HepG2 (cell line): ENCODE data around the gene SYCP2. TPM values are rescaled to one million over a fixed set of nuclear protein-coding genes. Genes with fewer than 3 reads are reported as not detected.

Source experiments
- ATAC-seq: fragments of 200-7000 bp; cut with Tn5 transposase; 3 replicates; pipeline ENCODE4 v1.9.1; 2020; ENCODE audit warnings: mild to moderate bottlenecking, moderate library complexity
- BruUV-seq: library from RNA; stranded (reverse); fragments of 400-500 nt; replicated peaks from 2 replicates; lab custom pipeline; 2021; lab: Mats Ljungman, UMichigan
- CTCF ChIA-PET: fragments of 300-600 bp; formaldehyde crosslinking; extraction: SDS; loops from one replicate; lab custom pipeline; 2021; ENCODE audit warnings: low total read pairs, inconsistent platforms, low intra/inter-chr PET ratio; lab: Yijun Ruan, JAX
- POLR2A ChIA-PET: fragments of 350-600 bp; sonication (Branson Sonifier 250); formaldehyde crosslinking; loops from one replicate; lab custom pipeline; 2020; ENCODE audit warnings: antibody characterized with exemption, inconsistent platforms; lab: Yijun Ruan, JAX
- DNase-seq: peaks from one replicate; pipeline ENCODE4 v3.0.0-alpha.2; 2015; ENCODE audit warnings: low spot score
- FAIRE-seq: peaks from 3 replicates; lab custom pipeline; 2011; peaks lifted over from hg19 to GRCh38; lab: Jason Lieb, UNC
- H2AFZ ChIP-seq: one replicate; pipeline ENCODE4 v1.6.1; 2011; ENCODE audit warnings: low read length, inconsistent platforms
- H3K27ac ChIP-seq: fragments of 300-600 bp; 3 replicates; pipeline ENCODE4 v1.8.0; 2011; ENCODE audit warnings: mixed run types, mild to moderate bottlenecking, mixed read lengths, low read length, inconsistent platforms; ENCODE audit not compliant: insufficient read depth; ENCODE audit errors: extremely low read length
- H3K27me3 ChIP-seq, 2 experiments: fragments of 200-600 bp in 1 of 2; 2 replicates in 1 of 2; 3 replicates in 1 of 2; pipeline versions ENCODE4 v1.6.0 to v1.8.0; 2011; ENCODE audit warnings: low read length in 2 of 2, mild to moderate bottlenecking in 2 of 2, moderate library complexity in 2 of 2, inconsistent platforms in 1 of 2; ENCODE audit not compliant: insufficient read depth in 2 of 2, control insufficient read depth in 1 of 2
- H3K36me3 ChIP-seq, 2 experiments: fragments of 200-600 bp in 1 of 2; replicated peaks in 1 of 2; 2 replicates in 1 of 2; 3 replicates in 1 of 2; pipeline versions ENCODE4 v1.5.1 to v1.8.0; 2011; ENCODE audit warnings: low read length in 2 of 2, inconsistent platforms in 1 of 2; ENCODE audit not compliant: insufficient read depth in 2 of 2, control insufficient read depth in 1 of 2
- H3K4me1 ChIP-seq: 2 replicates; pipeline ENCODE4 v1.5.1; 2012; ENCODE audit warnings: low read length, inconsistent platforms; ENCODE audit not compliant: insufficient read depth
- H3K4me2 ChIP-seq: 2 replicates; pipeline ENCODE4 v1.6.0; 2011; ENCODE audit warnings: low read depth, low read length, inconsistent platforms
- H3K4me3 ChIP-seq, 3 experiments: fragments of 200-600 bp in 1 of 3; sonication (generic), shearing (Covaris generic) in 1 of 3; replicated peaks in 1 of 3; 2 replicates each; pipeline ENCODE4 v1.5.1; 2011 to 2016; ENCODE audit warnings: low read length in 3 of 3, inconsistent platforms in 2 of 3, low read depth in 2 of 3, mild to moderate bottlenecking in 2 of 3, control low read depth in 1 of 3, mixed read lengths in 1 of 3; ENCODE audit not compliant: insufficient read depth in 1 of 3
- H3K79me2 ChIP-seq: one replicate; pipeline ENCODE4 v1.6.1; 2011; ENCODE audit warnings: low read length, inconsistent platforms; ENCODE audit not compliant: insufficient read depth
- H3K9ac ChIP-seq: 2 replicates; pipeline ENCODE4 v1.6.0; 2011; ENCODE audit warnings: mild to moderate bottlenecking, low read depth, low read length, inconsistent platforms; ENCODE audit not compliant: insufficient read depth
- H3K9me3 ChIP-seq: 2 replicates; pipeline ENCODE4 v1.5.1; 2012; ENCODE audit warnings: mild to moderate bottlenecking, low read length
- H4K20me1 ChIP-seq: 2 replicates; pipeline ENCODE4 v1.6.0; 2011; ENCODE audit warnings: inconsistent platforms, mild to moderate bottlenecking, low read length, moderate library complexity; ENCODE audit not compliant: insufficient read depth
- GLI4 ChIP-seq: sonication (generic); formaldehyde crosslinking; IDR thresholded peaks from 2 replicates; pipeline ENCODE4 v1.5.1; 2020; ENCODE audit warnings: missing genetic modification reagents, mild to moderate bottlenecking, moderate library complexity, borderline replicate concordance
- GMEB2 ChIP-seq: IDR thresholded peaks from 2 replicates; pipeline ENCODE4 v1.6.1; 2016; ENCODE audit warnings: missing biosample characterization, missing genetic modification reagents, low read depth
- HNRNPK ChIP-seq: fragments of 200-400 bp; formaldehyde crosslinking; IDR thresholded peaks from 2 replicates; pipeline ENCODE4 v1.6.1; 2018; ENCODE audit warnings: low read length, low read depth, moderate library complexity, mild to moderate bottlenecking; ENCODE audit not compliant: poor library complexity, severe bottlenecking
- MED1 ChIP-seq: sonication (generic); formaldehyde crosslinking; IDR thresholded peaks from 2 replicates; pipeline ENCODE4 v1.4.0; 2020; ENCODE audit warnings: missing genetic modification reagents
- MLX ChIP-seq: IDR thresholded peaks from 2 replicates; pipeline ENCODE4 v1.6.1; 2016
- NFKB2 ChIP-seq: sonication (generic); formaldehyde crosslinking; IDR thresholded peaks from 2 replicates; pipeline ENCODE4 v1.4.0; 2020; ENCODE audit warnings: missing genetic modification reagents, borderline replicate concordance
- RBAK ChIP-seq: sonication (generic); formaldehyde crosslinking; IDR thresholded peaks from 2 replicates; pipeline ENCODE4 v1.5.1; 2020; ENCODE audit warnings: mild to moderate bottlenecking, missing genetic modification reagents
- RXRA ChIP-seq: sonication (generic); formaldehyde crosslinking; IDR thresholded peaks from 2 replicates; pipeline ENCODE4 v1.5.1; 2020; ENCODE audit warnings: missing genetic modification reagents
- TAF1 ChIP-seq: sonication (generic); formaldehyde crosslinking; IDR thresholded peaks from 2 replicates; pipeline ENCODE4 v1.4.0; 2020; ENCODE audit warnings: missing genetic modification reagents
- TCF7L2 ChIP-seq: IDR thresholded peaks from 2 replicates; pipeline ENCODE4 v1.6.1; 2011; ENCODE audit warnings: mild to moderate bottlenecking, low read depth, low read length, moderate library complexity
- TFDP1 ChIP-seq: IDR thresholded peaks from 2 replicates; pipeline ENCODE4 v1.6.1; 2016; ENCODE audit warnings: missing compliant biosample characterization, missing genetic modification reagents, borderline replicate concordance
- ZC3H4 ChIP-seq: sonication (generic); formaldehyde crosslinking; IDR thresholded peaks from 2 replicates; pipeline ENCODE4 v1.4.0; 2020; ENCODE audit warnings: missing genetic modification reagents, borderline replicate concordance
- ZNF232 ChIP-seq: sonication (generic); formaldehyde crosslinking; IDR thresholded peaks from 2 replicates; pipeline ENCODE4 v1.4.0; 2020; ENCODE audit warnings: missing genetic modification reagents, borderline replicate concordance
- ZNF296 ChIP-seq: sonication (generic); formaldehyde crosslinking; conservative IDR thresholded peaks from 2 replicates; pipeline ENCODE4 v1.5.0; 2020; ENCODE audit warnings: mild to moderate bottlenecking, missing genetic modification reagents
- ZNF564 ChIP-seq: sonication (generic); formaldehyde crosslinking; IDR thresholded peaks from 2 replicates; pipeline ENCODE4 v1.8.1; 2023; ENCODE audit warnings: mild to moderate bottlenecking, missing genetic modification reagents
- WGBS: methylation state at CpG from one replicate; pipeline ENCODE4 v1.1.6; 2017; ENCODE audit warnings: low lambda C conversion rate; 5-methylcytosine and 5-hydroxymethylcytosine counted together
- in situ Hi-C: cut with HindIII; loops from 2 replicates; pipeline ENCODE4 v1.10.0; 2017; ENCODE audit warnings: low pct_unique_long_range_greater_than_20kb; ENCODE audit not compliant: extremely low pct_ligation_motif_present
- intact Hi-C: fragments of 100-400 bp; cut with micrococcal nuclease; formaldehyde crosslinking; loops from one replicate; pipeline ENCODE4 v1.10.0; 2022; ENCODE audit not compliant: unreplicated experiment
- polyA plus RNA-seq, 8 experiments: library from polyadenylated mRNA; depleted of rRNA in 3 of 8; stranded (reverse) in 7 of 8; unstranded in 1 of 8; fragments of >200 nt; fragmentation: Illumina TruSeq in 4 of 8; extraction: Trizol in 4 of 8; gene quantifications; 2 replicates each; pipeline versions ENCODE4 v1.2.1 to v1.2.3, GENCODE V29; 2011 to 2016; ENCODE audit warnings: low read depth in 4 of 8, missing spikeins in 1 of 8, mixed read lengths in 1 of 8; ENCODE audit not compliant: insufficient read depth in 1 of 8
- total RNA-seq, 5 experiments: library from RNA; depleted of rRNA; stranded (reverse); fragments of >200 nt; fragmentation: Illumina TruSeq; extraction: Trizol; gene quantifications; 2 replicates each; pipeline ENCODE4 v1.2.3, GENCODE V29; 2016; ENCODE audit warnings: low read depth in 1 of 5
- TF ChIP-seq, protein P1 (sequence below): sonication (generic); formaldehyde crosslinking; IDR thresholded peaks from 2 replicates; pipeline ENCODE4 v1.4.0; 2020; ENCODE audit warnings: missing genetic modification reagents, borderline replicate concordance

SYCP2 gene
- total and polyA plus RNA-seq, 2 of the 13 experiments (the other 11 are each of a cell fraction or from before 2014, with no cell fraction given): 0.07 to 0.24 TPM

DNA sequence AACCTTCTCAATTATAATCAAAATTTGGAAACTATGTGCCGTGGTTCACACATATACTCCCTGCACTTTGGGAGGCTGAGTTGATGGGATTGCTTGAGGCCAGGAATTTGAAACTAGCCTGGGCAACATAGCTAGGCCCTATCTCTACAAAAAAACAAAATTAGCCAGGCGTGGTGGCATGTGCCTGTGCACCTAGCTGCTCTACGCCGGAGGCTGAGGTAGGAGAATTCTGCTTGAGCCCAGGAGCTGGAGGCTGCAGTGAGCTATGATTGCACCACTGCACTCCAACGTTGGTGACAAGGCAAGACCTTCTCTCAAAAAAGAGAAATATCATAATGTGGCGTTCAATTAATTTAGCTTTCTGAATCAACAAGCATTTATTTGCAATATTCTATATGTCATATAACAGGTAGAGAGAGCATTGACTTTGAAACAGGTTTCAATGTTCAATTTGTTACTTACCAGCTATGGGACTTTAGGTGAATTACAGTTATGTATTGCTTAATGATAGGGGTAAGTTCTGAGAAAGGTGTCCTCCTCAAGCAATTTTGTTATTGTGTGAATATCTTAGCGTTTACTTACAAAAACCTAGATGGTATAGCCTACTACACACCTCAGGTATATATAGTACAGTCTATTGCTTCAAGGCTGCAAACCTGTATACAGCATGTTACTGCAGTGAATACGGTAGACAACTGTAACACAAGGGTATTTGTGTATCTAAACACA, 2.2 kb upstream of the SYCP2 start (continued):
- TF ChIP-seq GMEB2 (no peak), ZNF296 (CRISPR knock-in tag) (no peak), ZNF564 (CRISPR knock-in tag) (no peak), ZNF232 (no peak), RXRA (CRISPR knock-in tag) (no peak), TAF1 (CRISPR knock-in tag) (no peak), ZC3H4 (CRISPR knock-in tag) (no peak), MLX (CRISPR knock-in tag) (no peak), RBAK (no peak)

DNA sequence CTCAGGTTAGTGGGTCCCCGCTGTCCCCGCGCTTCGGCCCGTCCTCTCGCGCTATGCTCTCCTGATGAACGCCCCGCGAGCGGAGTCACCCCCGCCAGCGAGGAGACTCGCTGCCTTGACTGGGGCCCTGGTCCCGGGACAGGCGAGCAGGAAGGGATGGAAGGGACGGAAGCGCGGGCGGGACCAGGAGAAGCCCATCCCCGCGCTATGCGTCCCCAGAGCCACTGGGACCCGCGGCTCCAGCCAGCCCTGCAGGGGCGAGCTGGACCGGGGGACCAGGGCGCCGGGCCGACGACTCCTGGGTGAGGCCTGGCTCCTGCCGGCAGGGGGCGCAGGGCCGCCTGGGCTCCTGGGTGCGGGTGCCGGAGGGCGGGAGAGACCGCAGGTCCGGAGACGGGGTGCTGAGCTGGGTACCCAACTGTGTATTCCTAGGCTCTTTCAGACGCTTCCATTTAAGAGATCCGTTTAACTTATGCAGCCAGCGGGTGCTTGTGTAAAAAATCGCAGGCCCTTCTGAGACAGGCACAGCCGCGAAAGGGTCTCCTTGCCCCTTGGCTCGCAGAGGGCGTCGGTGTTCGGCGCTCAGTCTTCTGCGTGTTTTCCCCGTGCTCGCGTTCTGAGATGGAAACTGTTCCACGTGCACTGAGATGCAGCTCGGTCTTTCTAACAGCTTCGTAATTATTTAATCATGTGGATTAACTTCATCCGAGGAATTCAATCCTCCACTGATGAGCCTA, 580 bp upstream of the SYCP2 start:
- Histone ChIP-seq H3K4me1 (peaks cover 11% of the 10 kb centered on the region), H4K20me1 (no peaks in the 10 kb centered on the region), H3K4me2 (peak overlapping the region; percentile 70), H3K79me2 (no peaks in the 10 kb centered on the region), H2AFZ (no peak overlapping the region), H3K27ac (no peak overlapping the region), H3K27me3 (no peaks in the 10 kb centered on the region), H3K9me3 (no peaks in the 10 kb centered on the region), H3K9ac (no peak overlapping the region), H3K36me3 (no peaks in the 10 kb centered on the region), H3K4me3 (peak overlapping the region in 2 of 3 experiments; percentile 45 to 67; a peak in 3 of 6 replicates)
- no TSS peak for BruUV-seq
- FAIRE-seq (peak; percentile 26), ATAC-seq (peak; percentile 98), DNase-seq (peak; percentile 49)
- in situ Hi-C loops (no loop called here), intact Hi-C loops (no loop called here)
- WGBS: 70% methylated on average over 51 of the region's 59 CpGs
- ChIA-PET CTCF (interaction anchor here (1.4 to 1.5 kb wide), 2 partner anchors 15 to 21 kb away, joined by 5 to 8 read pairs; no protein-coding TSS in a partner anchor), POLR2A (no interaction called here)
- TF ChIP-seq, protein P1, sequence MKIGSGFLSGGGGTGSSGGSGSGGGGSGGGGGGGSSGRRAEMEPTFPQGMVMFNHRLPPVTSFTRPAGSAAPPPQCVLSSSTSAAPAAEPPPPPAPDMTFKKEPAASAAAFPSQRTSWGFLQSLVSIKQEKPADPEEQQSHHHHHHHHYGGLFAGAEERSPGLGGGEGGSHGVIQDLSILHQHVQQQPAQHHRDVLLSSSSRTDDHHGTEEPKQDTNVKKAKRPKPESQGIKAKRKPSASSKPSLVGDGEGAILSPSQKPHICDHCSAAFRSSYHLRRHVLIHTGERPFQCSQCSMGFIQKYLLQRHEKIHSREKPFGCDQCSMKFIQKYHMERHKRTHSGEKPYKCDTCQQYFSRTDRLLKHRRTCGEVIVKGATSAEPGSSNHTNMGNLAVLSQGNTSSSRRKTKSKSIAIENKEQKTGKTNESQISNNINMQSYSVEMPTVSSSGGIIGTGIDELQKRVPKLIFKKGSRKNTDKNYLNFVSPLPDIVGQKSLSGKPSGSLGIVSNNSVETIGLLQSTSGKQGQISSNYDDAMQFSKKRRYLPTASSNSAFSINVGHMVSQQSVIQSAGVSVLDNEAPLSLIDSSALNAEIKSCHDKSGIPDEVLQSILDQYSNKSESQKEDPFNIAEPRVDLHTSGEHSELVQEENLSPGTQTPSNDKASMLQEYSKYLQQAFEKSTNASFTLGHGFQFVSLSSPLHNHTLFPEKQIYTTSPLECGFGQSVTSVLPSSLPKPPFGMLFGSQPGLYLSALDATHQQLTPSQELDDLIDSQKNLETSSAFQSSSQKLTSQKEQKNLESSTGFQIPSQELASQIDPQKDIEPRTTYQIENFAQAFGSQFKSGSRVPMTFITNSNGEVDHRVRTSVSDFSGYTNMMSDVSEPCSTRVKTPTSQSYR: no peak
- TF ChIP-seq MED1 (no peak), TCF7L2 (no peak), TFDP1 (CRISPR knock-in tag) (peak; percentile 78; the same call in 1 of the 2 replicates), HNRNPK (peak; percentile 9), GLI4 (CRISPR knock-in tag) (peak; percentile 54; the same call in 1 of the 2 replicates), NFKB2 (CRISPR knock-in tag) (peak; percentile 40; the same call in 1 of the 2 replicates)
